HG03432 (cell line): ENCODE results near the gene CCSER1.
"Not testable (repeated sequence)": the region's sequence is repeated elsewhere in the genome, so short reads cannot be mapped to it uniquely, and the experiment has no call there.

Source experiments
- ATAC-seq: cut with Tn5 transposase; IDR thresholded peaks from one replicate; pipeline ENCODE4 v1.9.1; 2021; ENCODE audit warnings: mild to moderate bottlenecking, moderate library complexity; ENCODE audit not compliant: unreplicated experiment

Gene CCSER1

DNA sequence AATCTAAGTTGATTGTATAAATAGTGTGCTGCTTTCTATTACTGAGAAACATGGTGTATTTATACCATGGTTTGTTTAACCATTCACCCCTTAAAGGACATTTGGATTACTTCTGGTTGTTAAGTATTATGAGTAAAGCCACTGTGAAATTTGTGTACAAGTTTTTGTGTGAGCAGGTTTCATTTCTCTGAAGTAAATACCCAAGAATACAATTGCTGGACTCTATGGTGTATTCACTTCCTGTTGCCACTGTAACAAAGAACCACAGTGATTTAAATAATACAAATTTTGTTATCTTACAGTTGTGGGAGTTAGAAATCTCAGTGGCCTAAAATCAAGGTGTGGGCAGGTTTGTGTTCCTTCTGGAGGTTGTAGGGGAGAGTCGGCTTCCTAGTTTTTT is 869.6 kb downstream of the CCSER1 start:
- ATAC-seq, result no peak

DNA sequence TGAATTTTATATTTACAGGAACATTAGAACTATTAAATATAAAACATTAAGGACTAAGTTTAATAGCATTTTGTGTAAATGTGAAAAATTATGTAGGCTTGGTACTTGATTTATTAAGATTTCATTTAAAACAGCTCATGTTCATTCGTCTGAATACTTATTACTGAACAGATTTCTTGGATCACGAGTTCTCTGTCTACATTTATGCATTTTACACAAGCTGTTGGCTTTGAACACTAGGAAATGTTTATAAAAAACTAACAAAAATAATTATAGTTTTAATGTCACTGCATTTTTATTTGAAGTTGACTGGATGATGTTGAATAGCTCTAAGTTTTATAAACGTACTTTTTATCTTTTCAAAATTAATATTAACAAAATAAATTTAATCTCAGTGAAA is 888.7 kb downstream of the CCSER1 start:
- no peak for ATAC-seq

- ATAC-seq, result no peak
Measured at GRCh38 chr4:91019513-91019912, 892.3 kb downstream of the CCSER1 start.

DNA sequence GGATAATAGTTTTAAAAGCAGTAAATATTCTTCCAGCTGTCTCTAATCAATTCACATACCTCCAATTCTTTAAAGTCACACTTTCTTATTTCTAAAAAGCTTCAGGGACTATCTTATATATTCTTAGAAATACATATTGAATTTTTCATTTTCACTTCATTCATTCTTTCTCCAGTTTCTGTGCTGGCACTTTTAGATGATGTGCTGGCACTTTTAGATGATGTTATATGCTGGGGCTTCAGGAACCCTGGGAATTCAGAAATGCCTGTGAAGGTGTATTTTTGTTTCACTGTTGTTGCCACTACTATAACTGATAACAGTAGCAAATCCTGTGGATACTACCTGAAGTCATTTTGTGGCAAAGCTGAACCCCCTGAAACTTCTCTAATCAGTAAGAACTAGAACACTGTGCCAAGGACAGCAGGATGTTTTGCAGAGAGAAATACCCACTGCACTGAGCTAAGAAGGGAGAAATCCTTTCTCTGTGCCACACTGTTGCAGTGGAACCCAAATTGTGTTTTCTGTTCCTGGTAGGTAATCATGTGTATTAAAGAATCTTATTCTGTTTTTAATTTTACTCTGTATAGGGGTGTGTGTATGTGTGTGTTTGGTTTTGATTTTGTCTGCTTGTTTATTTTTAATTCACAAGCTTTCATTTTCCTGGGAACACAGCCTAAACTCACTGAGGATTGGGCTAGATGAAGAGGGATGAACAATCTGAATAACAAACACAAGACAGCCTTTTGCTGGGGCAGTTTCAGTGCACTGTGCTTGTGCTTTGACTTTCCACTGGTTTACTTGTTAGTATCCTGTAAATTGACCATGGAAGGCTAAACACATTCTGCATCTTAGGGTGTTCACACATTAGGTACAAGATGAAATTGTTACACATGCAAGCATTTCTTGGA is 898.3 kb downstream of the CCSER1 start:
- no peak for ATAC-seq

DNA sequence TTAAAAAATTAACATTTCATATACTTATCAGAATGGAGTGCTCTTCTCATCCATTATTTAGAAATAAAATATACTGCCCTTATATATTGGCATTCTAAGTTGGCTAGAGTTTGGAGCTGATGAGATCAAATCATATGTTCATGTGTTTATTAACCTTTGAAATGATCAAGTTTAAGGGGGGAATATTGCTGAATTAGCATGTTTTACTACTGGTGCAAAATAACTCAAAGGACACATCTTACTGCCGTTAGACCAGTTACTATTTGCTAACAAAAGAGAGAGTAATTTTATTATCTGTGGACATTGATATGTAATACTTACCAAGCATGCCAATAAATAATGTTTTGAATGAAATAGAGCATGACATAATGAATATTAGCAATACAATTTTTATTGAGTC is 901.0 kb downstream of the CCSER1 start:
- ATAC-seq, result no peak

GRCh38 chr4:91031761-91032160 is 904.6 kb downstream of the CCSER1 start:
- no peak for ATAC-seq

GRCh38 chr4:91032725-91033445 is 905.7 kb downstream of the CCSER1 start:
- no peak for ATAC-seq

DNA sequence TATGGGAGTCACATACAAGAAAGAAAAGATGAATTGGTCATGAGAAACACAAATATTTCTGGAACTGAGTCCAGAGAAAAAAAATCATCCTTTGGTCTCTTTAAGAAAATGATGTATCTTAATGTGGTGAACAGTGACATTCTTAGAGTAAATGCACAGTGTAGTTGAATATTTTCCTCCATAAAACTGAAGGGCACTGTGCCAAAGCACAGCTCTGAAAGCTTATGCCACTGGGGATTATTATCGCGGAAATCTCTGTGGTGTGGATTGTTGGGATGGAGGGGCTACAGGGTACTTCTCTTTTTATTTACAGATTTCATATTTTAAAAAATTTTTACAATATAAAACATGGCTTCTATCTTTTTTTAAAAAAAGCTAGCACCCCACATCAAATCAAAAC is 908.1 kb downstream of the CCSER1 start:
- no peak for ATAC-seq

GRCh38 chr4:91037951-91038350 is 910.8 kb downstream of the CCSER1 start:
- ATAC-seq, result no peak

DNA sequence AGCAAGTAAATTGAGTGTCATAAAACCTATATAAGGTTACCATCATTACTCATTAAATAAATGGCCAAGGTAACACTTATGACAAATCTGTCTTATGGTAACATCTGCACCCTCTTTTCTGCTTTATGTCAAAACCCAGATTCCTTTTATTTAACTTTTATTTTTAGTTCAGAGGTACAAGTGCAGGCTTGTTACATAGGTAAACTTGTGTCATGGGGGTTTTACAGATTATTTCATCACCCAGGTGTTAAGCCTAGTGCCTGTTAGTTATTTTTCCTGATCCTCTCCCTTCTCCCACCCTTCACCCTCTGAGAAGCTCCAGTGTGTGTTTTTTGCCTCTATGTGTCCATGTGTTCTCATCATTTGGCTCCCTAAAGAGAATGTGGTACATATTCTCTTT is 930.7 kb downstream of the CCSER1 start:
- no peak for ATAC-seq

- no peak for ATAC-seq
Measured at GRCh38 chr4:91058345-91058744, 931.2 kb downstream of the CCSER1 start.

- no peak for ATAC-seq
Measured at GRCh38 chr4:91064157-91064853, 937.1 kb downstream of the CCSER1 start.

GRCh38 chr4:91065117-91065516 is 937.9 kb downstream of the CCSER1 start:
- no peak for ATAC-seq

DNA sequence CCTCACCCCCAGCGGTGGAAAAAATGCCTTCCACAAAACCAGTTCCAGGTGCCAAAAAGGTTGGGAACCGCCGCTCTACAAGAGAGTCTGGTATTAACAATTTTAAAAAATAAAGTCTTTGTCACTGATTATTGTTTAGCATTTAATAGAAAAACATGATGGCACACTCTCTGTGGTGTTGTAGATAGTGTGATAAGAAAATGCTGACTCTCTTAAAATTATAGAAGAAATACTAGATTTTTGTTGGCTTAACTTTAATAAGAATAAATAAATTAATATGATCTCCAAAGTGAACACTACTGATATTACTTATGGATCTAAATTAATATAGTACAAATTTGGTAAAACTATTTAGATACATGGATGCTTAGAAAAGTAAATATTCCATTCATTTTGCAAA is 943.5 kb downstream of the CCSER1 start:
- ATAC-seq, result no peak

DNA sequence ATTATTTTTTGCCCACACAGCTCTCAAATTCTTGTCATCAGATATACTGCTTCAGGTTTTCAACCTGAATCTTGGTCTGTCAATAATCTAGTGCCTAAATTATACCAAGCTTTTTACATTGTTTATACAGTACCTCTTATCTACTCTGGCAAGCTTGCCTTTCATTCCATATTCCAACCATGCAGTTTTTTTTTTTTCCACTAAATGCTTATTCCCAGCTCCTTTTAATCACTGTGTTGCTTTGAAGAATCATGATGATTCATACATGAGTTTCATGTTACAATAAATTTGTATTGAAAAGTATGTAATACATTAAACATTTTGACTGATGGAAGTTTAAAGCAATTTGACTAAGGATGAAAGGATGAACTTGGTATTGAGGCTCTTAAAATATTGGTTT is 949.0 kb downstream of the CCSER1 start:
- ATAC-seq, result no peak

GRCh38 chr4:91085961-91086360 is 958.8 kb downstream of the CCSER1 start:
- ATAC-seq, result no peak

- ATAC-seq, result no peak
Measured at GRCh38 chr4:91087743-91088142, 960.5 kb downstream of the CCSER1 start.

DNA sequence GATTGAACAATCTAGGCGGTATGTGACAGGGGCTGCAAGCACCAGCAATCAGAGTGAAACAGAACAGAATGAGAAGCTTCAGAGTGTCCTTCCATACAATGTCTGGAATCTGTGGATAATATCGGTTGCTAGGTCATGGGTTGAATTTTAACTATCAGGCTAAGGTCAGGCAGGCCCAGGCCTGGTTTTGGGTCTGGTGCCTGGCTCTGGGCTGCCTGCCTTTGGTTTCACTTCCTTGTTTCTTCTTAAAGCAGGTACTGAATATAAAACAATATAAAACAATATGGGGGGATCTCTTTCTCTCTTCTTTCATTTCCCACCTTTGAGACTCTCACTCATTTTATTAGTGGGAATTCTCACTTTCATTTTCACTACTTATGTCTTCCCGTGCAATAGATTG is 962.0 kb downstream of the CCSER1 start:
- ATAC-seq, result no peak

DNA sequence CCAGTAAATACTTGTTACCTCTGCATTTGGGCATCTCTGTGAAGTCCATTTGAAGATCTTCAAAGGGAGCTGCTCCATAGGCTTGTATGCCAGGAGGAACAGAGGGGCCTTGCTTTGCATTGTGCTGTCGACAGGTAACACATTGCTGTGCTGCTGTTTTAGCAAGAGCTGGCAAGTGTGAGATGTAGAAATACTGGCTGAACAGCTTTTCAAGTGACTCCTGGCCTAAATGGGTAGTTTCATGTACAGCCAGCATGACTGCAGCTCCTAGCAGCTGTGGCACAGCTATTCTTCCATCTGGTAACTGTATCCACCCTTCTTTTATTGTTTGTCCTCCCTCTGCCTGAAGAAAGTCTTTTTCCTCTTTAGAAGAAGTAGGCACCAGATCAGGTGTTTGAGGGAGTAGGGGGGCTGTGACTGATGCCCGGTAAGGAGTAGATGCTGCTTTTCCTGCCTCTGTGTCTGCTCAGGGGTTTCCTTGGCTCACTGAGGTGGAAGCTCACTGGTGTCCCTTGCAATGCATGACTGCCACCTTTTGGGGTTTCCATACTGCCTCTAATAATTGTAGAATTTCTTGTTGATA is 965.3 kb downstream of the CCSER1 start:
- ATAC-seq, result no peak

- not testable (repeated sequence) for ATAC-seq
Measured at GRCh38 chr4:91094220-91094619, 967.0 kb downstream of the CCSER1 start.

DNA sequence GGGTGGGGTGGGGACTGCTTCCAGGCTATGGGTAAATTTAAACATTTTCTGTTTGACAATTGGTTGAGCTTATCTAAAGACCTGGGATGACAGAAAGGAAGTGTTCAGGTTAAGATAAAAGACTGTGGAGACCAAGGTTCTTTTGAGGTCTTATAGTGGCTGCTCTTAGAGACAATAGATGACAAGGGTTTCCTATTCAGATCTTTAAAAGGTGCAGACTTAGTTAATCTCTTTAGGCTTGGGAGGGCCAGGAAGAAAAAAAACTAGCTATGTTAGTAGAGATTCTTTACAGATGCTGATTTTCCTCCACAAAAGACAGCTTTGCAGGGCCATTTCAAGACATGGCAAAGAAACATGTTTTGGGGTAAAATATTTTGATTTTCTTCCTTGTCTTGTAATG is 972.5 kb downstream of the CCSER1 start:
- ATAC-seq, result no peak
